SK-N-MC (cell line): ENCODE results near the gene TMEM190.

Experiments used
- EZH2 ChIP-seq: fragments of 200-600 bp; sonication (generic); IDR thresholded peaks from one replicate; pipeline ENCODE4 v1.6.1; 2017; ENCODE audit warnings: antibody characterized with exemption
- FOXP2 ChIP-seq: optimal IDR thresholded peaks from 2 replicates; pipeline ENCODE3; 2011; ENCODE audit warnings: mild to moderate bottlenecking, moderate library complexity; ENCODE audit not compliant: insufficient read depth; ENCODE audit errors: extremely low read length, control extremely low read depth
- POLR2AphosphoS5 ChIP-seq: IDR thresholded peaks from 2 replicates; pipeline ENCODE4 v1.6.1; 2012; ENCODE audit warnings: mild to moderate bottlenecking, low read depth, low read length, borderline replicate concordance

- no peak for TF ChIP-seq EZH2
- TF ChIP-seq POLR2AphosphoS5: no peak
- TF ChIP-seq FOXP2: no peak
These were observed 6.9 kb downstream of the TMEM190 start for GRCh38 chr19:55383279-55384130.
